KMS-11 (cell line): ENCODE data around the gene KLK15.

Source experiments
- H2AFZ ChIP-seq: fragments of 200-600 bp; sonication (generic); 2 replicates; pipeline ENCODE4 v1.6.1; 2016; ENCODE audit warnings: antibody characterized with exemption, mixed run types, low read depth
- H3K27ac ChIP-seq: fragments of 200-600 bp; sonication (generic); 2 replicates; pipeline ENCODE4 v1.6.1; 2016; ENCODE audit warnings: mild to moderate bottlenecking, mixed run types
- H3K27me3 ChIP-seq: fragments of 200-600 bp; sonication (generic); 2 replicates; pipeline ENCODE4 v1.6.1; 2017; ENCODE audit warnings: mild to moderate bottlenecking, low read depth, mixed run types, moderate library complexity; ENCODE audit not compliant: insufficient read depth
- H3K36me3 ChIP-seq: fragments of 200-600 bp; sonication (generic); 2 replicates; pipeline ENCODE4 v1.6.1; 2017; ENCODE audit warnings: mild to moderate bottlenecking, mixed run types; ENCODE audit not compliant: insufficient read depth
- H3K4me1 ChIP-seq: fragments of 200-600 bp; sonication (generic); 2 replicates; pipeline ENCODE4 v1.6.1; 2016; ENCODE audit warnings: mild to moderate bottlenecking, low read depth, mixed run types; ENCODE audit not compliant: poor library complexity, severe bottlenecking
- H3K4me2 ChIP-seq: fragments of 200-600 bp; sonication (generic); 2 replicates; pipeline ENCODE4 v1.7.0; 2016; ENCODE audit warnings: mild to moderate bottlenecking, mixed run types
- H3K4me3 ChIP-seq: fragments of 200-600 bp; sonication (generic); IDR thresholded peaks from 2 replicates; pipeline ENCODE4 v1.6.1; 2017; ENCODE audit warnings: low read depth, low read length, mixed read lengths; ENCODE audit not compliant: insufficient read depth
- H3K79me2 ChIP-seq: fragments of 200-600 bp; sonication (generic); 2 replicates; pipeline ENCODE4 v1.6.1; 2016; ENCODE audit warnings: low read depth, mixed run types; ENCODE audit not compliant: insufficient read depth
- H3K9ac ChIP-seq: fragments of 200-600 bp; sonication (generic); 2 replicates; pipeline ENCODE4 v1.6.1; 2016; ENCODE audit warnings: mild to moderate bottlenecking, mixed run types
- H4K20me1 ChIP-seq: fragments of 200-600 bp; sonication (generic); 2 replicates; pipeline ENCODE4 v1.6.1; 2016; ENCODE audit warnings: mild to moderate bottlenecking, mixed run types; ENCODE audit not compliant: insufficient read depth
- TF ChIP-seq, protein P1 (sequence below): fragments of 200-600 bp; sonication (generic); conservative IDR thresholded peaks from 2 replicates; pipeline ENCODE4 v1.6.1; 2017; ENCODE audit warnings: low read depth, mild to moderate bottlenecking, antibody characterized with exemption, low read length, moderate library complexity, mixed read lengths

KLK15 gene

DNA sequence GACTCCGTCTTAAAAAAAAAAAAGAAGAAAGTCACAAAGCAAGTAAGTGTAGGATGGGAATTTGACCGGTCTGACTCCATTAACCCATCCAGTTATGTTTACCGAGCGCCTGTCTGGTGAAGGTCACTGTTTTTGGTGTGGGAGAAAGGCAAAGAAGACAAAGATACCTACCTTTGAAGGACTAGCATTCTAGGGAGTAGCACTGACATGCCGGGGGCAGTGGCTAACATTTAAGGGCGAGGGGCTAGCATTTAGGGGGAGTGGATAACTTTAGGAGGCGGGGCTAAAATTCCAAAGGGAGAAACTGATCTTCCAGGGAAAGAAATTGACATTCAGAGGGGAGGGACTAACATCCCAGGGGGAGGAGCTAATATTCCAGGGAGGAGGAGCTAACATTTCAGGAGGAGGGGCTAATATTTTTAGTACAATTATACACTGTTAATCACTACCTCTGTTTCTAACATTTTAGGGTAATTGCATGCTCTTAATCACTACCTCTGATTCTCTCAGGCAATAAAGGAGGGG lies 54.4 kb downstream of the KLK15 start:
- Histone ChIP-seq H3K27ac (no peak overlapping the region), H4K20me1 (no peaks in the 10 kb centered on the region), H3K4me2 (no peak overlapping the region)

DNA sequence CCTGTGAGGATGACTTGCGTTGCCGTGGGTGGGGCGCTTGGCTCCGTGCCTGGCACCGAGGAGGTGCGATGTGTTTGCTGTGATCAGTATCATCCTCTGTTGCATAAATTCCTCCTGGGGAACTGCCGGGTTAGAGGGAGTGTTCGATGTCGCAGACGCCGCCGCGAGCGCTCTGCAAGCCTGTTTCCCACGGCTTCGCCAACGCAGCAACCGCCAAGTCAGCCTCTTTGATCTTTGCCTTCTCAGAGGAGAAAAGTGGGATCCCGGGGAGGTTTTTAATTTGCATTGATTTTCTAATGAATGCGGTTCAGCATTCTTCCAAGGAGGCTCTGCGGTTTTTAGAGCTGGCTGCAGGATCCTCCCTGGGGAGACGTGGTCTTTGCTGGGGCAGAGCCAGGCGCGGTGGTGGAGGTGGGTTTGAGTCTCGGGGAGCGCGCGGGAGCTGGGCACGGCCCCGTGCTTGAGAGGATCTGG lies 55.5 kb downstream of the KLK15 start:
- Histone ChIP-seq H3K4me2 (no peak overlapping the region), H3K27me3 (peaks cover 66% of the 10 kb centered on the region), H3K79me2 (no peaks in the 10 kb centered on the region), H2AFZ (no peak overlapping the region), H3K4me3 (no peak overlapping the region), H3K27ac (no peak overlapping the region), H4K20me1 (no peaks in the 10 kb centered on the region), H3K36me3 (no peaks in the 10 kb centered on the region), H3K4me1 (no peaks in the 10 kb centered on the region), H3K9ac (no peak overlapping the region)
- TF ChIP-seq, protein P1, sequence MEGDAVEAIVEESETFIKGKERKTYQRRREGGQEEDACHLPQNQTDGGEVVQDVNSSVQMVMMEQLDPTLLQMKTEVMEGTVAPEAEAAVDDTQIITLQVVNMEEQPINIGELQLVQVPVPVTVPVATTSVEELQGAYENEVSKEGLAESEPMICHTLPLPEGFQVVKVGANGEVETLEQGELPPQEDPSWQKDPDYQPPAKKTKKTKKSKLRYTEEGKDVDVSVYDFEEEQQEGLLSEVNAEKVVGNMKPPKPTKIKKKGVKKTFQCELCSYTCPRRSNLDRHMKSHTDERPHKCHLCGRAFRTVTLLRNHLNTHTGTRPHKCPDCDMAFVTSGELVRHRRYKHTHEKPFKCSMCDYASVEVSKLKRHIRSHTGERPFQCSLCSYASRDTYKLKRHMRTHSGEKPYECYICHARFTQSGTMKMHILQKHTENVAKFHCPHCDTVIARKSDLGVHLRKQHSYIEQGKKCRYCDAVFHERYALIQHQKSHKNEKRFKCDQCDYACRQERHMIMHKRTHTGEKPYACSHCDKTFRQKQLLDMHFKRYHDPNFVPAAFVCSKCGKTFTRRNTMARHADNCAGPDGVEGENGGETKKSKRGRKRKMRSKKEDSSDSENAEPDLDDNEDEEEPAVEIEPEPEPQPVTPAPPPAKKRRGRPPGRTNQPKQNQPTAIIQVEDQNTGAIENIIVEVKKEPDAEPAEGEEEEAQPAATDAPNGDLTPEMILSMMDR, result no peak

More for the DNA sequence above, 54.4 kb downstream of the KLK15 start:
- Histone ChIP-seq H2AFZ (no peak overlapping the region), H3K4me3 (no peak overlapping the region), H3K36me3 (no peaks in the 10 kb centered on the region), H3K4me1 (no peaks in the 10 kb centered on the region), H3K79me2 (no peaks in the 10 kb centered on the region), H3K9ac (no peak overlapping the region), H3K27me3 (peaks cover 65% of the 10 kb centered on the region)
- TF ChIP-seq, protein P1, result no peak

DNA sequence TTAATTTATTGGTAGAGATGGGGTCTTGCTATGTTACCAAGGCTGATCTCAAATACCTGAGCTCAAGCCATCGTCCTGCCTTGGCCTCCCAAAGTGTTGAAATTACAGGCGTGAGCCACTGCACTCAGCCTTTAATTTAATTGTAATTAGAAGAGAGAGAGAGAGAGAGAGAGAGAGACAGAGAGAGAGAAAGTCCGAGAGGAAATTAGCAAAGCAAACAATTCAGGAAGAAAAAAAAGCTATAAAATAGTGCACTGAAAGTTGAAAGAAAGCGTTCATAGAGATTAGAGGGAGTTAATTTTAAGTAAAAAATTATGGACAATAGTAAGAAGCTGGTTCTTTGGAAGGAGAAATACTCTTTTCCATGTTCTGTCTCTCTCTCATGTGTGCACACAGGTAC lies 56.1 kb downstream of the KLK15 start:
- Histone ChIP-seq H2AFZ (no peak overlapping the region), H3K27me3 (peaks cover 64% of the 10 kb centered on the region), H3K9ac (no peak overlapping the region), H3K4me1 (no peaks in the 10 kb centered on the region), H3K79me2 (no peaks in the 10 kb centered on the region), H3K27ac (no peak overlapping the region), H3K4me2 (no peak overlapping the region), H4K20me1 (no peaks in the 10 kb centered on the region), H3K36me3 (no peaks in the 10 kb centered on the region), H3K4me3 (no peak overlapping the region)
- TF ChIP-seq, protein P1, result no peak

DNA sequence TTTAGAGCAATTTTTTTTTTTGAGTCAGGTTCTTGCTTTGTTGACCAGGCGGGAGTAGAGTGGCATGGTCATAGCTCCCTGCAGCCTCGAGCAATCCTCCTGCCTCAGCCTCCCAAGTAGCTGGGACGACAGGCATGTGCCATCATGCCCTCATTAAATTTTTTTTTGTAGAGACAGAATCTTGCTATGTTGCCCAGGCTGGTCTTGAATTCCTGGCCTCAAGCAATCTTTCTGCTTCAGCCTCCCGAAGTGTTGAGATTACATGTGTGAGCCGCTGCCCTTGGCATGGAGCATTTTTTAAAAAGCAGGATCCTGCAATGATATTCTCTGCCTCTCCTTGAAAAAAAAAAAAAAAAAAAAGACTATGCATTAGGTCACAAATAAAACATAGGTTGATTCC lies 57.2 kb downstream of the KLK15 start:
- Histone ChIP-seq H3K36me3 (no peaks in the 10 kb centered on the region), H3K27ac (no peak overlapping the region), H3K4me1 (no peaks in the 10 kb centered on the region), H3K4me3 (no peak overlapping the region), H3K79me2 (no peaks in the 10 kb centered on the region), H3K4me2 (no peak overlapping the region), H4K20me1 (no peaks in the 10 kb centered on the region), H3K9ac (no peak overlapping the region), H2AFZ (no peak overlapping the region), H3K27me3 (peaks cover 56% of the 10 kb centered on the region)
- TF ChIP-seq, protein P1, result no peak
